GM19455 (cell line): ENCODE results near the gene MAP1A.
A peak's percentile ranks its signal among the peaks of the same experiment; 100 is the strongest.

ENCODE experiments used
- ATAC-seq: cut with Tn5 transposase; IDR thresholded peaks from one replicate; pipeline ENCODE4 v1.9.1; 2021; ENCODE audit not compliant: unreplicated experiment

Gene MAP1A

DNA sequence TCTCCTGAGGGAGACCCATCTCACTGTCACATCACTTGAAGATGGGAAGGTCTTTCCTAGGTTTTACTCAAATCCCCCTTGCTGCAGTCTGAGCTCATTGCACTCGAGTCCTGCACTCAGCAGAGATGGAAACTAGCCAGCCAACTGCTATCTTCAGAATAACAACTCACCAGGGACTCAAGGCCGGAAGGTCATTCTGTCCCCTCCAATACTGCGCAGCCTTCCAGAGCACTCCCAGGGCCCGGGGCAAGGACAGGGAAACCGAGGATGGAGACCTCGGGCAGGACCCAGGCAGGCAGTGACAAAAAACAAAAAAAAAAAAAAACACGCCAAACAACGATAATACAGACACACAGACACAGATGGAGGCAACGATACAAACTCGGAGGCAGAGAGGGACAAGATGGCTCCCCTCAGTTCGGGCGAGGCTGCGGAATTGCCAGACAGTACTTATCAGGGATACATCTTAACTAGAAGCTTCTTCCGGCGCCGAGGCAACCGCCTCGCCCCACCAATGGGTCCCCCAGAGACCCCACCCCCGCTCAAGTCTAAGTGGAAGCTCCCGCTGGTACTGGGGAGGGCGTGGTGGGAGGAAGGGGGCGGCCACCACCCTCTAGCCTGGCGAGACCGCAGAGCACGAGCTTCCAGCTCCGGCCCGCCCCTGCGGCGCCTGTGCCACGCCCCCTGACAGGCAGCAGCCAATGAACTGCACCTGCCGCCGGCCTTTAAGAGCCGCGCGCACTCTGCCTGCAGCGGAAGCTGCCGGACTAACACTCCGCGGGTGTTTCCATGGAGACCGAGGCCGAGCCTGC is 7.0 kb upstream of the MAP1A start:
- peak; percentile 96 for ATAC-seq

DNA sequence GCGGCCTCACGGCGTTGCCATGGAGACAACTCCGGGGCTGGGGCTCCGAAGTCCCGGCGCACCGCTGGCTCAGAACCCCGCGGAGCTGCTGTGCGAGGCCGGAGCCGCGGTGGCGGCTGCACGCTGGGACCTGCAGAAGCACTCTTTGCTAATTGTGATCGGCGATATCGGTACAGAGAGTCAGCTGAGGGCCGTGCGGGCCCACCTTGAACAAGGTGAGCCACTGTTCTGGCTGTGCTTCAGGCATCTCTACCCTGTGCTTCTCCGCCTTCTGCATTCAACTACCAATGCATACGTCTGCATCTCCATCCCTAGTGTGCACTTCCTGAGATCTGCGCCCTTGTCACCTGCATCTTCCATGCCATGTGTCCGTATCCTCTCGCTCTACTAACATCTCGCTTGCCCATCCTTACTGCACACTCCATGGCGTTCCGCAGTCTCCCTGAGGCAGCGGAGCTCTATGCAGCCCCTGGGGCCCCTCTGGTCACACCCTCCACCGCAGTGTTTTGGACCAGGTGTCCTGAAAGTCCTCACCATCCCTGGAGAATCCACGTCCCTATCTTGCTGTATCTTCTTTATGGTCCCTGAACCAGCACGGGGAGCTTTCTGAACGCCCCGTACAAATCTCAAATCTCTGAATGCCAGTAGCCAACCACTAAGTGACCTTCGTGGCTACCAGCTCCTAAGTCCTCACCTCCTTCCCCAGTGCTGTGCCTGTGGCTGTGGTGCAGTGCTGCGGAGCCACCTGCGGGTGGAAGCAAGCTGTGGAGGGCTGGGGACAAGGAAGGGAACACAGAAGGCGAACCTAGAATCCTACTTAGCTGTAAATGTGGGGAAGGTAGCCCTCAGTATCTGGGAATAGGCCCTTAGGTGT is 6.2 kb upstream of the MAP1A start:
- ATAC-seq: no peak

DNA sequence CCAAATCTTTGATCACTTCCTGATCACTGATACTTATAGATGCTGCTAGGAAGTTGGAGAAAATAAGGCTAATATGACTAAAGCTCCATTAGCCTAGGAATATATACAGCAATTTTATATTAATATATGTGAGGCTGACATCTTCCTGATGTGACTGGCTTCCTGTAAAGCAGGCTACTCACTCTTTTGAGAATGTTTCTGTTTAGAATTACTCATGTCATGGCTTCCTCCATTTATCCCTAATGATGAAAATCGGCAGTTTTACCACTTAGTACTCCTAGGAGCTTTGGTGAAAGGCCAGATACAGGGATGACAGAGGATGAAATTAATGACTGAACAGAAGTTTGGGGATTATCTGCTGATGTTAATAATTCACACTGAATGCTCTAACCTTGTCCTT is 3.9 kb upstream of the MAP1A start:
- ATAC-seq: no peak

DNA sequence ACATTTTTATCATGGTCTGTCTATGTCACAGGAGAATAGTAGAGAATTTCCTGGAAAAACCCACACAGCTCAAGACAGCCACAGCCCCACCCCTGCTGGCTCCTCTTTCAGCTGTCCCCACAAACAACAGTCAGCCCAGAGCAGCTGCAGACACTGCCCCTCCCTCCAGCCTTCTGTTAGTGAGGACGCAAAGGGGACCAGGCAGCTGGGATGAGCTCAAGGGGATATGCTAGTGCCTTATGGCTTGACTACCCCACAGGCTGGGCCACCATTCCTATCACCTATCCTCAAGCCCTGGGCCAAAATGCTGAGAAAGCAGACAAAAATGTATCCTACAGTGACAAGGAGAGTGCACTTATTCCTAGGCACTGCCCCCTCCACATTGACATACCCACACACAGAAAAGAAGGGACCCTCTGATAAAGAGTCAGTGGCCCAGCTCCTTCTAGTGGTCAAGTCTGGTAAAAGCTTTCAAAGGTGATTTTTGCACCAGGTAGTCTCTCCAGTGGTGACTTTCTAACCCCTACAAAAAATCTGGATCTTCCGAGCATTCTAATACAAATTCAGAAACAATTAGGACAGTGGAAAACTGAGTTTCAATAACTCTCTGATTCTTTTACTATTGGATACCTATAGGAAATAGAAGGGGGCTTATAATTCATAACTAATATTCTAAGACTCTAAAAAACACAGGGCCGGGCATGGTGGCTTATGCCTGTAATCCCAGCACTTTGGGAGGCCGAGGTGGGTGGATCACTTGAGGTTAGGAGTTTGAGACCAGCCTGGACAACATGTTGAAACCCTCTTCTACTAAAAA is 3.0 kb upstream of the MAP1A start:
- no peak for ATAC-seq

DNA sequence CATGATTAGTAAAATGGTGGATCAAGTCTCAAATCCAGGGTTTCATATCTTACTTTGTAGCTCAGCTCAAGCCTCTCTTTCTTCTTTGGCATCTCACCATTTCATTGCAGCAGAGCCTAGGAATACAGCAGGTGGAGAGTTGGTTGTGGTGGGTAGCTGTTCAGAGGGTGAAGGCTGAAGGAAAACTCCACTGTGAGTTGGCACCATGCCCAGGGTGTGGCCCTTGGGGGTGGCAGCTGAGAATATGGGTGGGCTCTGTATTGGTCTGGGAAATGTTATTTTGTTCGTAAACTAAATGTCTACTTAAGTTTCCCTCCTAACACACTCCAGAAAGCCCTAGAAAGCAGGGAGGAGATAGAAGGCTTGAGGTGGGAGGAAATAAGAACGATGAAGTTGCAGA is 1.7 kb upstream of the MAP1A start:
- no peak for ATAC-seq

DNA sequence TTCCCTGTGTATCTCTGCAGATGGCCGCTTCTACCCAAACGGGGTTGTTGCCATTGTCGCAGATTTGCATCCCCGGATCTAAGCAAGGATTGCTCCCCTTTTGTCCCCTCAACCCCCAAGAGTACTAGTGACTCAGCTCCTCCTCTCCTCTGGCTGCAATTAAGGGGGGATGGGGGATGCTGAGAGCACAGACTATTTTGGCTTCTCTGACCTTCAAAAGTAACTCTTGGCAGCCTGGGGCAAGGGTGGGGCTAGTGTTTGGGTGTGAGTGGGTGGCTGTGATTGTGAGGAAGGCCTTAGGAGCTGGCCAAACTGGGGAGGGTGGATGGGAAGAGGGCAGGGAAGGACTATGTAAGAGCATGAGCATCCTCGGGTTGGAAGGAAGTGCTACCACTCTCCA is 1.2 kb upstream of the MAP1A start:
- ATAC-seq: no peak

DNA sequence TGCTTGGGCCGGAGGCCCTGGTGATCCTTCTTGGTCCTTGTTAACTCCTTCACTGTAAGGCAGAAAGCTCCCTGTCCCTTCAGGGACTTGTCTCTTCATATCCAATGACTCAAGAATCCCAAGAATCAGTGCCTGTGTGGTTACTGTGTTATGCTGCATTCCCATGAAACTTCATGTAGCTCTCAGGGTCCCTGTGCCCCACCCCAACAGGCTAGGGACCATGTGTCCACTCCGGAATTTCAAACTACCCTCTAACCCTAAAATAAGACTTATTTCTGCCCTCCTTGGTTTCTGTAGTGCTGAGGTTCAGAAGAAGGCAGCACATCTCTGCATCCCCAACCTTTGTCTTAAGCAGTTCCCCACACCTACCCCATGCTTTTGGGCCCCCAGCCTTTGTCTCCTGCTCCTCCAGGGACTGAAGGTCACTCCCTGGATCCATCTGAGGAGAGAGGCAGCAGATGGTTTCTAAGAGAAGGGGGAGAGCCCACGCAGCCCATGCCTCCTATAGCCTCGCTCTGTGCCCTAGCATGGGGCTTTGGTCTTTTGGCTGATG is 531 bp upstream of the MAP1A start:
- no peak for ATAC-seq

DNA sequence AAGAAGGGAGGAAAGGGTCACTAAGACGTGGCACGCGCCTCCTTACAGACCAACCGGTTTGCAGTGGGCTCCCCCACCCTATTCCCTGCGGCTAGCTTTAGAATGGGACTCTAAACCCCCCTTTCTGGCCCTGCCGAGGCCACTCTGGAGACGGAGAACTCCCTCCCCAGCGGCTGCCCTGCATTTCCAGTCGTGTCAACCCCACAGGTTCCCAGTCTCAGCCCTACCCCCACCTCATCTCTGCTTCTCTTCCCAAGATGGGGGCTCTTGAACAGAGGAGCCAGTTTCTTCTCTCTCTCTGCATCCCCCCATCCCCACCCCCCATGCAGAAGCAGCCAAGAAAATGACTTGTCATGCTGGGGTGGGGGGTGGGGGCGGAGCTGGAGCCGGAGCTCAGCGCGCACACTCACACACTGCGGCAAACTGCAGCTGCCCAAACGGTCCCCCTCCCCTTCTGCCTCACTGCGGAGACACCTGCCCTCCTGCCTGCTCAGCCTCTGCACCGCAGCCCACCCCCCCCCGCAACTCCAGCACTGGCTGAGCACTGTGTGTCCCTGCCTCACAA is 871 bp downstream of the MAP1A start:
- ATAC-seq: no peak

DNA sequence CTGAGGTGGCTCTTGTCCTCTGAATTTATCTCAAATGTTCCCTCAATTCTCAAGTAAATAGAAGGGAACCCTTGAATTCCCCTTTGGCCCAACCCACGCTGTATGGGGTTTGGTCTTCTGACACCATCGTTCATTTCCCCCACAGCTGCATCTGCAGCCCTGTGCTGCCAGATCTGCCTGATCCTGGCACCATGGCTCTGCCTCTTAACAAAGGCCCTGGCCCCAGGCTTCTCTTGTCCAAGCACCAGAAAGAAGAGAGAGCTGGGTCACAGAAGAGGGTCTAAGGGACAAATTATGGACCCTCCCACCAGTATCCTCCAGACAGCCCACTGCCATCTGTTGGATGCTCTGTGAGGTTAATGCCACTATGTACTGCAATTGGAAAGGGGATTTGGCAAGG is 1.8 kb downstream of the MAP1A start:
- ATAC-seq: no peak

DNA sequence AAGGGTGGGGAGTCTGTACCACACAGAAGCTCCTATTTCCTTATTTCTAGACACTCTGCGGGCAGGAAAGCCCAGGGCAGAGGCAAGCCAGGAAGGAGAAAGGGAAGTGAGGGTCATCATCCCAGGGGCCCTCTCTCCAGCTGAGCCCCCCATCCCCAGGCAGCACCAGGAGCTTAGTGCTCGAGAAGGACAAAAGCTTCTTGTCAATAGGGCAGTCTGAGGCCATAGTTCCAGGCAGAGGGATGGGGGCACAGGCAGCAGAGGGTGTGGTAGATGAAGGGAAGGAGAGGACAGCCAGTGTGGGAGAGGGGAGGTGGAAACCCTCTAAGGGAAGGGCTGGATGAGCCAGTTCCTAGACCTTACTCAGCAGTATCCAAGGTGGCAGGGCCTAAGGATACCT is 2.7 kb downstream of the MAP1A start:
- ATAC-seq: no peak

DNA sequence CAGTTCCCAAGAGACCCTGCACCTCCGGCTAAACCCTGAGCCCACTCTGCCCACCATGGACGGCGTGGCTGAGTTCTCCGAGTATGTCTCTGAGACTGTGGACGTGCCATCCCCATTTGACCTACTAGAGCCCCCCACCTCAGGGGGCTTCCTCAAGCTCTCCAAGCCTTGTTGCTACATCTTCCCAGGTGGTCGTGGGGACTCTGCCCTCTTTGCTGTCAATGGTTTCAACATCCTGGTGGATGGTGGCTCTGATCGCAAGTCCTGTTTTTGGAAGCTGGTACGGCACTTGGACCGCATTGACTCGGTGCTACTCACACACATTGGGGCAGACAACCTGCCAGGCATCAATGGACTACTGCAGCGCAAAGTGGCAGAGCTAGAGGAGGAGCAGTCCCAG is 4.0 kb downstream of the MAP1A start:
- ATAC-seq: no peak

DNA sequence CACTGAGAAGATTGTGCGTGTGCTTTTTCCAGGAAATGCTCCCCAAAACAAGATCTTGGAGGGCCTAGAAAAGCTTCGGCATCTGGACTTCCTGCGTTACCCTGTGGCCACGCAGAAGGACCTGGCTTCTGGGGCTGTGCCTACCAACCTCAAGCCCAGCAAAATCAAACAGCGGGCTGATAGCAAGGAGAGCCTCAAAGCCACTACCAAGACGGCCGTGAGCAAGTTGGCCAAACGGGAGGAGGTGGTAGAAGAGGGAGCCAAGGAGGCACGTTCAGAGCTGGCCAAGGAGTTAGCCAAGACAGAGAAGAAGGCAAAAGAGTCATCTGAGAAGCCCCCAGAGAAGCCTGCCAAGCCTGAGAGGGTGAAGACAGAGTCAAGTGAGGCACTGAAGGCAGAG is 4.8 kb downstream of the MAP1A start:
- no peak for ATAC-seq

DNA sequence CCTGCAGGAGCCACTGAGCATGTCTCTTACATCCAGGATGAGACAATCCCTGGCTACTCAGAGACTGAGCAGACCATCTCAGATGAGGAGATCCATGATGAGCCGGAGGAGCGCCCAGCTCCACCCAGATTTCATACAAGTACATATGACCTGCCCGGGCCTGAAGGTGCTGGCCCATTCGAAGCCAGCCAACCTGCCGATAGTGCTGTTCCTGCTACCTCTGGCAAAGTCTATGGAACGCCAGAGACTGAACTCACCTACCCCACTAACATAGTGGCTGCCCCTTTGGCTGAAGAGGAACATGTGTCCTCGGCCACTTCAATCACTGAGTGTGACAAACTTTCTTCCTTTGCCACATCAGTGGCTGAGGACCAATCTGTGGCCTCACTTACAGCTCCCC is 6.2 kb downstream of the MAP1A start:
- no peak for ATAC-seq

DNA sequence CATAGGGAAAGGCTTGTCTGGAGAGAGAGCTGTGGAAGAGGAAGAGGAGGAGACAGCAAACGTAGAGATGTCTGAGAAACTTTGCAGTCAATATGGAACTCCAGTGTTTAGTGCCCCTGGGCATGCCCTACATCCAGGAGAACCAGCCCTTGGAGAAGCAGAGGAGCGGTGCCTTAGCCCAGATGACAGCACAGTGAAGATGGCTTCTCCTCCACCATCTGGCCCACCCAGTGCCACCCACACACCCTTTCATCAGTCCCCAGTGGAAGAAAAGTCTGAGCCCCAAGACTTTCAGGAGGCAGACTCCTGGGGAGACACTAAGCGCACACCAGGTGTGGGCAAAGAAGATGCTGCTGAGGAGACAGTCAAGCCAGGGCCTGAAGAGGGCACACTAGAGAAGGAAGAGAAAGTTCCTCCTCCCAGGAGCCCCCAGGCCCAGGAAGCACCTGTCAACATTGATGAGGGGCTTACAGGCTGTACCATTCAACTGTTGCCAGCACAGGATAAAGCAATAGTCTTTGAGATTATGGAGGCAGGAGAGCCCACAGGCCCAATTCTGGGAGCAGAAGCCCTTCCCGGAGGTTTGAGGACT is 6.9 kb downstream of the MAP1A start:
- no peak for ATAC-seq

DNA sequence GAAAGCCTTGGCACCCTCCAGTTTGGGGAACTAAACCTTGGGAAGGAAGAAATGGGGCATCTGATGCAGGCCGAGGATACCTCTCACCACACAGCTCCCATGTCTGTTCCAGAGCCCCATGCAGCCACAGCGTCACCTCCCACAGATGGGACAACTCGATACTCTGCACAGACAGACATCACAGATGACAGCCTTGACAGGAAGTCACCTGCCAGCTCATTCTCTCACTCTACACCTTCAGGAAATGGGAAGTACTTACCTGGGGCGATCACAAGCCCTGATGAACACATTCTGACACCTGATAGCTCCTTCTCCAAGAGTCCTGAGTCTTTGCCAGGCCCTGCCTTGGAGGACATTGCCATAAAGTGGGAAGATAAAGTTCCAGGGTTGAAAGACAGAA is 7.7 kb downstream of the MAP1A start:
- ATAC-seq: no peak

DNA sequence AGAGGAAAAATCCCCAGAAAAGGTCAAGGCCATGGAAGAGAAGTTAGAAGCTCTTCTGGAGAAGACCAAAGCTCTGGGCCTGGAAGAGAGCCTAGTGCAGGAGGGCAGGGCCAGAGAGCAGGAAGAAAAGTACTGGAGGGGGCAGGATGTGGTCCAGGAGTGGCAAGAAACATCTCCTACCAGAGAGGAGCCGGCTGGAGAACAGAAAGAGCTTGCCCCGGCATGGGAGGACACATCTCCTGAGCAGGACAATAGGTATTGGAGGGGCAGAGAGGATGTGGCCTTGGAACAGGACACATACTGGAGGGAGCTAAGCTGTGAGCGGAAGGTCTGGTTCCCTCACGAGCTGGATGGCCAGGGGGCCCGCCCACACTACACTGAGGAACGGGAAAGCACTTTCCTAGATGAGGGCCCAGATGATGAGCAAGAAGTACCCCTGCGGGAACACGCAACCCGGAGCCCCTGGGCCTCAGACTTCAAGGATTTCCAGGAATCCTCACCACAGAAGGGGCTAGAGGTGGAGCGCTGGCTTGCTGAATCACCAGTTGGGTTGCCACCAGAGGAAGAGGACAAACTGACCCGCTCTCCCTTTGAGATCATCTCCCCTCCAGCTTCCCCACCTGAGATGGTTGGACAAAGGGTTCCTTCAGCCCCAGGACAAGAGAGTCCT is 9.0 kb downstream of the MAP1A start:
- ATAC-seq: no peak

DNA sequence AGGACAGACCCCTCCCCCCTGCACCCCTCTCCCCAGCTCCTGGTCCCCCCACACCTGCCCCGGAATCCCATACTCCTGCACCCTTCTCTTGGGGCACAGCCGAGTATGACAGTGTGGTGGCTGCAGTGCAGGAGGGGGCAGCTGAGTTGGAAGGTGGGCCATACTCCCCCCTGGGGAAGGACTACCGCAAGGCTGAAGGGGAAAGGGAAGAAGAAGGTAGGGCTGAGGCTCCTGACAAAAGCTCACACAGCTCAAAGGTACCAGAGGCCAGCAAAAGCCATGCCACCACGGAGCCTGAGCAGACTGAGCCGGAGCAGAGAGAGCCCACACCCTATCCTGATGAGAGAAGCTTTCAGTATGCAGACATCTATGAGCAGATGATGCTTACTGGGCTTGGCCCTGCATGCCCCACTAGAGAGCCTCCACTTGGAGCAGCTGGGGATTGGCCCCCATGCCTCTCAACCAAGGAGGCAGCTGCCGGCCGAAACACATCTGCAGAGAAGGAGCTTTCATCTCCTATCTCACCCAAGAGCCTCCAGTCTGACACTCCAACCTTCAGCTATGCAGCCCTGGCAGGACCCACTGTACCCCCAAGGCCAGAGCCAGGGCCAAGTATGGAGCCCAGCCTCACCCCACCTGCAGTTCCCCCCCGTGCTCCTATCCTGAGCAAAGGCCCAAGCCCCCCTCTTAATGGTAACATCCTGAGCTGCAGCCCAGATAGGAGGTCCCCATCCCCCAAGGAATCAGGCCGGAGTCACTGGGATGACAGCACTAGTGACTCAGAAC is 9.8 kb downstream of the MAP1A start:
- ATAC-seq: no peak

DNA sequence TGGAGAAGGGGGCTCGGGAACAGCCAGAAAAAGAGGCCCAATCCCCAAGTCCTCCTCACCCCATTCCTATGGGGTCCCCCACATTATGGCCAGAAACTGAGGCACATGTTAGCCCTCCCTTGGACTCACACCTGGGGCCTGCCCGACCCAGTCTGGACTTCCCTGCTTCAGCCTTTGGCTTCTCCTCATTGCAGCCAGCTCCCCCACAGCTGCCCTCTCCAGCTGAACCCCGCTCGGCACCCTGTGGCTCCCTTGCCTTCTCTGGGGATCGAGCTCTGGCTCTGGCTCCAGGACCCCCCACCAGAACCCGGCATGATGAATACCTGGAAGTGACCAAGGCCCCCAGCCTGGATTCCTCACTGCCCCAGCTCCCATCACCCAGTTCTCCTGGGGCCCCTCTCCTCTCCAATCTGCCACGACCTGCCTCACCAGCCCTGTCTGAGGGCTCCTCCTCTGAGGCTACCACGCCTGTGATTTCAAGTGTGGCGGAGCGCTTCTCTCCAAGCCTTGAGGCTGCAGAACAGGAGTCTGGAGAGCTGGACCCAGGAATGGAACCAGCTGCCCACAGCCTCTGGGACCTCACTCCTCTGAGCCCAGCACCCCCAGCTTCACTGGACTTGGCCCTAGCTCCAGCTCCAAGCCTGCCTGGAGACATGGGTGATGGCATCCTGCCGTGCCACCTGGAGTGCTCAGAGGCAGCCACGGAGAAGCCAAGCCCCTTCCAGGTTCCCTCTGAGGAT is 10.6 kb downstream of the MAP1A start:
- no peak for ATAC-seq
